ENCODE measurements around the gene MYL6B. TPM values are rescaled to one million over a fixed set of nuclear protein-coding genes. Genes with fewer than 3 reads are reported as not detected.
A peak's percentile ranks its signal among the peaks of the same experiment; 100 is the strongest.

Gene MYL6B
- total and polyA plus RNA-seq, 2 of the 4 experiments (the other 2 are of a cell fraction): 78.3 to 112 TPM

GRCh38 chr12:56206452-56207166 is 54.2 kb downstream of the MYL6B start:
- Histone ChIP-seq H3K9me3 (ENCODE audit: control insufficient read depth, insufficient read depth, low read length) (no peaks in the 10 kb centered on the region), H2AK9ac (replicated peaks; ENCODE audit: low read depth, low read length, poor library complexity) (peak overlapping the region; percentile 81), H2BK15ac (ENCODE audit: low read depth, low read length) (no peak overlapping the region), H3K18ac (ENCODE audit: low read depth, low read length) (no peak overlapping the region), H3K4ac (ENCODE audit: low read depth, low read length) (no peak overlapping the region), H3K56ac (ENCODE audit: extremely low read depth, insufficient read depth, low read length) (no peak overlapping the region), H4K91ac (ENCODE audit: insufficient read depth, low read depth, low read length) (no peak overlapping the region), H4K5ac (ENCODE audit: low read depth, low read length) (no peak overlapping the region), H2BK20ac (ENCODE audit: low read depth, low read length) (no peak overlapping the region), H2BK120ac (ENCODE audit: low read depth, low read length) (no peak overlapping the region), H3K4me2 (ENCODE audit: low read depth, low read length) (no peak overlapping the region), H3K4me3 (ENCODE audit: insufficient read depth, low read depth, low read length) (no peak overlapping the region), H3K27ac (ENCODE audit: insufficient read depth, low read length) (no peak overlapping the region), H3K14ac (replicated peaks; ENCODE audit: low read depth, low read length) (no peak overlapping the region), H3K9me1 (ENCODE audit: insufficient read depth, low read length) (no peaks in the 10 kb centered on the region; the same call in 1 of the 2 replicates), H3K9ac (ENCODE audit: low read depth, low read length) (no peak overlapping the region), H3K27me3 (ENCODE audit: control insufficient read depth, insufficient read depth, low read length) (no peaks in the 10 kb centered on the region), H2AK5ac (ENCODE audit: low read depth, low read length) (peak overlapping the region; percentile 70; the same call in 1 of the 2 replicates), H4K8ac (ENCODE audit: low read depth in 2 of 2, low read length in 2 of 2) (no peak overlapping the region), H3K4me1 (ENCODE audit: control insufficient read depth, insufficient read depth, low read length) (peaks cover 7% of the 10 kb centered on the region), H2BK5ac (ENCODE audit: low read depth, low read length, poor library complexity, severe bottlenecking) (no peak overlapping the region), H4K20me1 (ENCODE audit: insufficient read depth, low read length) (peaks cover 13% of the 10 kb centered on the region), H3K36me3 (ENCODE audit: control insufficient read depth, insufficient read depth, low read length) (peaks cover 45% of the 10 kb centered on the region), H3K79me1 (ENCODE audit: low read depth in 1 of 2, low read length in 2 of 2) (peaks cover 10 to 36% of the 10 kb centered on the region in 2 experiments), H3K23ac (ENCODE audit: low read depth, low read length) (no peak overlapping the region), H2AFZ (replicated peaks; ENCODE audit: low read length, poor library complexity) (no peak overlapping the region)
- ChIA-PET POLR2A (ENCODE audit: unreplicated experiment) (interaction anchor here (1.3 kb wide), 1 partner anchor 15 kb away, joined by 4 read pairs; the partner anchor contains the start of gene RNF41), CTCF (interaction anchor here (1.2 to 1.5 kb wide), 2 partner anchors 9 to 15 kb away, joined by 4 to 6 read pairs; partner anchors contain the start of gene RNF41)
- peak; percentile 54 for DNase-seq
- TF ChIP-seq MAFK (IDR thresholded peaks at IDR 0.05; ENCODE audit: low read depth, low read length) (0 out of 2 replicates have a peak, but pooled peaks have one; percentile 10), CTCF (conservative IDR thresholded peaks at IDR 0.05; ENCODE audit: low read depth, low read length) (peak; percentile 58), SMC3 (IDR thresholded peaks at IDR 0.05; ENCODE audit: low read depth, low read length) (peak; percentile 44), CEBPB (IDR thresholded peaks at IDR 0.05; ENCODE audit: low read depth, low read length) (peak; percentile 72), RAD21 (IDR thresholded peaks at IDR 0.05; ENCODE audit: low read length) (peak; percentile 57), RFX5 (IDR thresholded peaks at IDR 0.05; ENCODE audit: low read depth, low read length) (no peak)
- 79% methylated on average over 6 of the region's 14 CpGs; no CpG with 5 or more reads in 1 of the 2 experiments for WGBS, 2 experiments (ENCODE audit: extremely low coverage in 2 of 2, insufficient read length in 1 of 2)
- BruUV-seq (replicated peaks): no TSS peak
- ATAC-seq (ENCODE audit: low read depth): peak; percentile 68
- dilution Hi-C loops (cut with HindIII; ENCODE audit: low sequenced_read_pairs, unreplicated experiment): no loop called here
- in situ Hi-C loops (cut with MboI; ENCODE audit: low sequenced_read_pairs): no loop called here
- intact Hi-C loops (cut with micrococcal nuclease): loop anchor here (2.0 kb wide), 1 partner anchor 14 kb away; the partner anchor contains the start of gene RNF41

Other genes starting within 250 kb of the MYL6B start
- 25.6 and 27.8 TPM in 2 replicates for gene PYM1, start 224.7 kb upstream of the MYL6B start, total RNA-seq (2012; rRNA removed)
- gene PYM1, start 224.7 kb upstream of the MYL6B start, polyA plus RNA-seq (2012; rRNA removed): 26.5 and 27.3 TPM in 2 replicates
- gene DGKA, start 221.4 kb upstream of the MYL6B start, total RNA-seq (2012; rRNA removed): 61.4 and 71.9 TPM in 2 replicates
- gene DGKA, start 221.4 kb upstream of the MYL6B start, polyA plus RNA-seq (2012; rRNA removed): 75.1 and 75.8 TPM in 2 replicates
- gene PMEL, start 186.5 kb upstream of the MYL6B start, total RNA-seq (2012; rRNA removed): 1.4 and 1.7 TPM in 2 replicates
- gene PMEL, start 186.5 kb upstream of the MYL6B start, polyA plus RNA-seq (2012; rRNA removed): 5.8 and 5.9 TPM in 2 replicates
- gene CDK2, start 185.8 kb upstream of the MYL6B start, total RNA-seq (2012; rRNA removed): 40.0 and 42.5 TPM in 2 replicates
- 61.7 and 101 TPM in 2 replicates for gene CDK2, start 185.8 kb upstream of the MYL6B start, polyA plus RNA-seq (2012; rRNA removed)
- gene RAB5B, start 178.5 kb upstream of the MYL6B start, total RNA-seq (2012; rRNA removed): 54.4 and 56.5 TPM in 2 replicates
- gene RAB5B, start 178.5 kb upstream of the MYL6B start, polyA plus RNA-seq (2012; rRNA removed): 85.6 and 99.2 TPM in 2 replicates
- 13.1 and 19.4 TPM in 2 replicates for gene SUOX, start 155.3 kb upstream of the MYL6B start, total RNA-seq (2012; rRNA removed)
- gene SUOX, start 155.3 kb upstream of the MYL6B start, polyA plus RNA-seq (2012; rRNA removed): 17.8 and 19.2 TPM in 2 replicates
- gene IKZF4, start 131.5 kb upstream of the MYL6B start, total RNA-seq (2012; rRNA removed): 1.4 and 1.8 TPM in 2 replicates
- 6.6 and 7.1 TPM in 2 replicates for gene IKZF4, start 131.5 kb upstream of the MYL6B start, polyA plus RNA-seq (2012; rRNA removed)
- 307 and 977 TPM in 2 replicates for gene RPS26, start 110.7 kb upstream of the MYL6B start, total RNA-seq (2012; rRNA removed)
- 1,049 and 1,824 TPM in 2 replicates for gene RPS26, start 110.7 kb upstream of the MYL6B start, polyA plus RNA-seq (2012; rRNA removed)
- 2.2 and 2.5 TPM in 2 replicates for gene ERBB3, start 72.4 kb upstream of the MYL6B start, total RNA-seq (2012; rRNA removed)
- 1.4 and 1.5 TPM in 2 replicates for gene ERBB3, start 72.4 kb upstream of the MYL6B start, polyA plus RNA-seq (2012; rRNA removed)
- gene PA2G4, start 48.0 kb upstream of the MYL6B start, total RNA-seq (2012; rRNA removed): 198 and 251 TPM in 2 replicates
- gene PA2G4, start 48.0 kb upstream of the MYL6B start, polyA plus RNA-seq (2012; rRNA removed): 158 and 166 TPM in 2 replicates
- gene RPL41, start 36.0 kb upstream of the MYL6B start, total RNA-seq (2012; rRNA removed): 1,119 and 1,341 TPM in 2 replicates
- gene RPL41, start 36.0 kb upstream of the MYL6B start, polyA plus RNA-seq (2012; rRNA removed): 8,623 and 9,394 TPM in 2 replicates
- 3.3 and 3.6 TPM in 2 replicates for gene ZC3H10, start 34.3 kb upstream of the MYL6B start, total RNA-seq (2012; rRNA removed)
- 1.1 and 1.5 TPM in 2 replicates for gene ZC3H10, start 34.3 kb upstream of the MYL6B start, polyA plus RNA-seq (2012; rRNA removed)
- 137 and 150 TPM in 2 replicates for gene ESYT1, start 24.3 kb upstream of the MYL6B start, total RNA-seq (2012; rRNA removed)
- 153 and 157 TPM in 2 replicates for gene ESYT1, start 24.3 kb upstream of the MYL6B start, polyA plus RNA-seq (2012; rRNA removed)
- gene MYL6, start 5.8 kb downstream of the MYL6B start, total RNA-seq (2012; rRNA removed): 4,816 and 6,155 TPM in 2 replicates
- 6,979 and 8,569 TPM in 2 replicates for gene MYL6, start 5.8 kb downstream of the MYL6B start, polyA plus RNA-seq (2012; rRNA removed)
- 41.4 and 42.3 TPM in 2 replicates for gene SMARCC2, start 36.9 kb downstream of the MYL6B start, total RNA-seq (2012; rRNA removed)
- 43.8 and 44.3 TPM in 2 replicates for gene SMARCC2, start 36.9 kb downstream of the MYL6B start, polyA plus RNA-seq (2012; rRNA removed)
- gene RNF41, start 69.3 kb downstream of the MYL6B start, total RNA-seq (2012; rRNA removed): 191 and 272 TPM in 2 replicates
- gene RNF41, start 69.3 kb downstream of the MYL6B start, polyA plus RNA-seq (2012; rRNA removed): 112 and 125 TPM in 2 replicates
- gene NABP2, start 71.8 kb downstream of the MYL6B start, total RNA-seq (2012; rRNA removed): 29.2 and 31.4 TPM in 2 replicates
- gene NABP2, start 71.8 kb downstream of the MYL6B start, polyA plus RNA-seq (2012; rRNA removed): 37.4 and 42.5 TPM in 2 replicates
- gene SLC39A5, start 77.5 kb downstream of the MYL6B start, total RNA-seq (2012; rRNA removed): not detected in 2 replicates
- gene SLC39A5, start 77.5 kb downstream of the MYL6B start, polyA plus RNA-seq (2012; rRNA removed): not detected in 2 replicates
- 15.4 and 16.1 TPM in 2 replicates for gene ANKRD52, start 105.8 kb downstream of the MYL6B start, total RNA-seq (2012; rRNA removed)
- 35.9 and 36.2 TPM in 2 replicates for gene ANKRD52, start 105.8 kb downstream of the MYL6B start, polyA plus RNA-seq (2012; rRNA removed)
- 4.7 TPM in 2 replicates for gene COQ10A, start 114.4 kb downstream of the MYL6B start, total RNA-seq (2012; rRNA removed)
- gene COQ10A, start 114.4 kb downstream of the MYL6B start, polyA plus RNA-seq (2012; rRNA removed): 10.2 and 10.8 TPM in 2 replicates
- 90.5 and 139 TPM in 2 replicates for gene CS, start 147.7 kb downstream of the MYL6B start, total RNA-seq (2012; rRNA removed)
- gene CS, start 147.7 kb downstream of the MYL6B start, polyA plus RNA-seq (2012; rRNA removed): 120 and 146 TPM in 2 replicates
- gene CNPY2, start 163.4 kb downstream of the MYL6B start, total RNA-seq (2012; rRNA removed): 65.2 and 76.7 TPM in 2 replicates
- gene CNPY2, start 163.4 kb downstream of the MYL6B start, polyA plus RNA-seq (2012; rRNA removed): 175 and 177 TPM in 2 replicates
- 7.5 and 9.7 TPM in 2 replicates for gene PAN2, start 181.4 kb downstream of the MYL6B start, total RNA-seq (2012; rRNA removed)
- gene PAN2, start 181.4 kb downstream of the MYL6B start, polyA plus RNA-seq (2012; rRNA removed): 16.6 and 20.2 TPM in 2 replicates
- gene IL23A, start 186.3 kb downstream of the MYL6B start, total RNA-seq (2012; rRNA removed): not detected in 2 replicates
- 0.17 and 0.55 TPM in 2 replicates for gene IL23A, start 186.3 kb downstream of the MYL6B start, polyA plus RNA-seq (2012; rRNA removed)
- 125 and 182 TPM in 2 replicates for gene STAT2, start 207.5 kb downstream of the MYL6B start, total RNA-seq (2012; rRNA removed)
- gene STAT2, start 207.5 kb downstream of the MYL6B start, polyA plus RNA-seq (2012; rRNA removed): 63.9 and 99.3 TPM in 2 replicates
- gene APOF, start 210.3 kb downstream of the MYL6B start, total RNA-seq (2012; rRNA removed): not detected in 2 replicates
- gene APOF, start 210.3 kb downstream of the MYL6B start, polyA plus RNA-seq (2012; rRNA removed): not detected in 2 replicates

Measured in IMR-90 (cell line).